ENCODE results near the gene CACNA2D2. TPM values are rescaled to one million over a fixed set of nuclear protein-coding genes. Genes with fewer than 3 reads are reported as not detected.

The CACNA2D2 gene
- total and polyA plus RNA-seq, 4 donors, result 0.10 to 0.19 (median 0.15) TPM

DNA sequence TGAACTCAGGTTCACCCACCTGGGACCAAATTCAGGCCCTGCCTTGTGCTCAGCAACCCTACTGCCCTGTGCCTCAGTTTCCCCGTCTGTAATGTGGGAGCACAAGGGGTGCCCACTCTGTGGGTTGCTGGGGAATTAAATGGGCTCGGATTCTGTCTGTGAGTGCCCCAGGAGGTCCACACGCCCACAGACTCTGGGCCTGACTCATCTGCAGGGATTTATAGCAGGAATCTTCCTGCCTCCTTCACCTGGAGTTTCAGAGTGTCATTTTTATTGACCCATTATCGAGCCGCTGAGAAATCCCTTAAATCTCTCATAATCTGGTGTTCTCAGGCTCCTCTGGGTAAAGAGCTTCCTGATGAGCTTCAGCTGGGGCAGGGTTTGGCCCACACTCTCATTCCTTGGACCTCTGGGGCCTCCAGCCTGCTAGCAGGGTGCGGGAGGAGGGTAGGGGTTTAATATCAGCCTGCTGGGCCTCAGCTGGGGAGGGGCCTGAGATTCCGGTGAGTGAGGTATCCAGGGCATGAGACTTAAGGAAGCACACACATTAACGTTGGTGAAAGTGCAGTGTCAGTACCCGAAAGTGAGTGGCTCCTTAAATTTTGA is 47.7 kb upstream of the CACNA2D2 start:
- Histone ChIP-seq H3K4me3 (ENCODE audit: low read depth in 1 of 3, low read length in 3 of 3) (no peak overlapping the region), H3K27me3 (ENCODE audit: control insufficient read depth in 4 of 4, insufficient read depth in 4 of 4, low read length in 3 of 4) (no peaks in the 10 kb centered on the region), H3K4me1 (ENCODE audit: control insufficient read depth in 4 of 4, insufficient read depth in 4 of 4, low read length in 3 of 4) (no peaks in the 10 kb centered on the region), H3K36me3 (ENCODE audit: control insufficient read depth in 4 of 4, insufficient read depth in 3 of 4, low read depth in 1 of 4, low read length in 3 of 4) (no peaks in the 10 kb centered on the region), H3K9me3 (ENCODE audit: control insufficient read depth in 4 of 4, low read length in 3 of 4) (no peaks in the 10 kb centered on the region), H3K9ac (ENCODE audit: low read depth in 1 of 2, low read length in 2 of 2) (no peak overlapping the region), H3K27ac (ENCODE audit: low read depth in 1 of 2, low read length in 2 of 2) (no peak overlapping the region)
- no peak for TF ChIP-seq YY1 (IDR thresholded peaks at IDR 0.05)
- TF ChIP-seq FOXA2 (IDR thresholded peaks at IDR 0.05), result no peak
- TF ChIP-seq RAD21 (IDR thresholded peaks at IDR 0.05), result no peak
- no peak for TF ChIP-seq RXRA (IDR thresholded peaks at IDR 0.05)
- TF ChIP-seq FOXA1 (IDR thresholded peaks at IDR 0.05), result no peak
- TF ChIP-seq, protein P1, sequence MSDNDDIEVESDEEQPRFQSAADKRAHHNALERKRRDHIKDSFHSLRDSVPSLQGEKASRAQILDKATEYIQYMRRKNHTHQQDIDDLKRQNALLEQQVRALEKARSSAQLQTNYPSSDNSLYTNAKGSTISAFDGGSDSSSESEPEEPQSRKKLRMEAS (IDR thresholded peaks at IDR 0.05), result no peak
- TF ChIP-seq, protein P2, sequence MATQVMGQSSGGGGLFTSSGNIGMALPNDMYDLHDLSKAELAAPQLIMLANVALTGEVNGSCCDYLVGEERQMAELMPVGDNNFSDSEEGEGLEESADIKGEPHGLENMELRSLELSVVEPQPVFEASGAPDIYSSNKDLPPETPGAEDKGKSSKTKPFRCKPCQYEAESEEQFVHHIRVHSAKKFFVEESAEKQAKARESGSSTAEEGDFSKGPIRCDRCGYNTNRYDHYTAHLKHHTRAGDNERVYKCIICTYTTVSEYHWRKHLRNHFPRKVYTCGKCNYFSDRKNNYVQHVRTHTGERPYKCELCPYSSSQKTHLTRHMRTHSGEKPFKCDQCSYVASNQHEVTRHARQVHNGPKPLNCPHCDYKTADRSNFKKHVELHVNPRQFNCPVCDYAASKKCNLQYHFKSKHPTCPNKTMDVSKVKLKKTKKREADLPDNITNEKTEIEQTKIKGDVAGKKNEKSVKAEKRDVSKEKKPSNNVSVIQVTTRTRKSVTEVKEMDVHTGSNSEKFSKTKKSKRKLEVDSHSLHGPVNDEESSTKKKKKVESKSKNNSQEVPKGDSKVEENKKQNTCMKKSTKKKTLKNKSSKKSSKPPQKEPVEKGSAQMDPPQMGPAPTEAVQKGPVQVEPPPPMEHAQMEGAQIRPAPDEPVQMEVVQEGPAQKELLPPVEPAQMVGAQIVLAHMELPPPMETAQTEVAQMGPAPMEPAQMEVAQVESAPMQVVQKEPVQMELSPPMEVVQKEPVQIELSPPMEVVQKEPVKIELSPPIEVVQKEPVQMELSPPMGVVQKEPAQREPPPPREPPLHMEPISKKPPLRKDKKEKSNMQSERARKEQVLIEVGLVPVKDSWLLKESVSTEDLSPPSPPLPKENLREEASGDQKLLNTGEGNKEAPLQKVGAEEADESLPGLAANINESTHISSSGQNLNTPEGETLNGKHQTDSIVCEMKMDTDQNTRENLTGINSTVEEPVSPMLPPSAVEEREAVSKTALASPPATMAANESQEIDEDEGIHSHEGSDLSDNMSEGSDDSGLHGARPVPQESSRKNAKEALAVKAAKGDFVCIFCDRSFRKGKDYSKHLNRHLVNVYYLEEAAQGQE (IDR thresholded peaks at IDR 0.05), result no peak
- TF ChIP-seq TAF1 (conservative IDR thresholded peaks at IDR 0.05), result no peak
- TF ChIP-seq NR2F2 (IDR thresholded peaks at IDR 0.05), result no peak
- TF ChIP-seq GABPA (IDR thresholded peaks at IDR 0.05 in 1 of 2, conservative IDR thresholded peaks at IDR 0.05 in 1 of 2), result no peak
- no peak for TF ChIP-seq SP1 (IDR thresholded peaks at IDR 0.05)
- TF ChIP-seq EGR1 (IDR thresholded peaks at IDR 0.05; ENCODE audit: low read depth in 2 of 2), result no peak
- TF ChIP-seq HNF4G (IDR thresholded peaks at IDR 0.05), result no peak
- TF ChIP-seq, protein P3, sequence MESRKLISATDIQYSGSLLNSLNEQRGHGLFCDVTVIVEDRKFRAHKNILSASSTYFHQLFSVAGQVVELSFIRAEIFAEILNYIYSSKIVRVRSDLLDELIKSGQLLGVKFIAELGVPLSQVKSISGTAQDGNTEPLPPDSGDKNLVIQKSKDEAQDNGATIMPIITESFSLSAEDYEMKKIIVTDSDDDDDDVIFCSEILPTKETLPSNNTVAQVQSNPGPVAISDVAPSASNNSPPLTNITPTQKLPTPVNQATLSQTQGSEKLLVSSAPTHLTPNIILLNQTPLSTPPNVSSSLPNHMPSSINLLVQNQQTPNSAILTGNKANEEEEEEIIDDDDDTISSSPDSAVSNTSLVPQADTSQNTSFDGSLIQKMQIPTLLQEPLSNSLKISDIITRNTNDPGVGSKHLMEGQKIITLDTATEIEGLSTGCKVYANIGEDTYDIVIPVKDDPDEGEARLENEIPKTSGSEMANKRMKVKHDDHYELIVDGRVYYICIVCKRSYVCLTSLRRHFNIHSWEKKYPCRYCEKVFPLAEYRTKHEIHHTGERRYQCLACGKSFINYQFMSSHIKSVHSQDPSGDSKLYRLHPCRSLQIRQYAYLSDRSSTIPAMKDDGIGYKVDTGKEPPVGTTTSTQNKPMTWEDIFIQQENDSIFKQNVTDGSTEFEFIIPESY (IDR thresholded peaks at IDR 0.05), result no peak
- TF ChIP-seq HNF4A (conservative IDR thresholded peaks at IDR 0.05), result no peak
- TF ChIP-seq, protein P4, sequence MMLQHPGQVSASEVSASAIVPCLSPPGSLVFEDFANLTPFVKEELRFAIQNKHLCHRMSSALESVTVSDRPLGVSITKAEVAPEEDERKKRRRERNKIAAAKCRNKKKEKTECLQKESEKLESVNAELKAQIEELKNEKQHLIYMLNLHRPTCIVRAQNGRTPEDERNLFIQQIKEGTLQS (IDR thresholded peaks at IDR 0.05), result no peak
- TF ChIP-seq, protein P5, sequence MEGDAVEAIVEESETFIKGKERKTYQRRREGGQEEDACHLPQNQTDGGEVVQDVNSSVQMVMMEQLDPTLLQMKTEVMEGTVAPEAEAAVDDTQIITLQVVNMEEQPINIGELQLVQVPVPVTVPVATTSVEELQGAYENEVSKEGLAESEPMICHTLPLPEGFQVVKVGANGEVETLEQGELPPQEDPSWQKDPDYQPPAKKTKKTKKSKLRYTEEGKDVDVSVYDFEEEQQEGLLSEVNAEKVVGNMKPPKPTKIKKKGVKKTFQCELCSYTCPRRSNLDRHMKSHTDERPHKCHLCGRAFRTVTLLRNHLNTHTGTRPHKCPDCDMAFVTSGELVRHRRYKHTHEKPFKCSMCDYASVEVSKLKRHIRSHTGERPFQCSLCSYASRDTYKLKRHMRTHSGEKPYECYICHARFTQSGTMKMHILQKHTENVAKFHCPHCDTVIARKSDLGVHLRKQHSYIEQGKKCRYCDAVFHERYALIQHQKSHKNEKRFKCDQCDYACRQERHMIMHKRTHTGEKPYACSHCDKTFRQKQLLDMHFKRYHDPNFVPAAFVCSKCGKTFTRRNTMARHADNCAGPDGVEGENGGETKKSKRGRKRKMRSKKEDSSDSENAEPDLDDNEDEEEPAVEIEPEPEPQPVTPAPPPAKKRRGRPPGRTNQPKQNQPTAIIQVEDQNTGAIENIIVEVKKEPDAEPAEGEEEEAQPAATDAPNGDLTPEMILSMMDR (IDR thresholded peaks at IDR 0.05; ENCODE audit: low read depth, low read length, missing input control), result no peak
- TF ChIP-seq JUND (IDR thresholded peaks at IDR 0.05), result no peak
- DNase-seq (ENCODE audit: low spot score), result no peak
- 71% methylated on average over 9 of the region's 9 CpGs for WGBS

Measured in liver (tissue), 9 donors.